AG09319 (cell line): Measurements from ENCODE around the gene NOB1.
"Not testable (repeated sequence)": the region's sequence is repeated elsewhere in the genome, so short reads cannot be mapped to it uniquely, and the experiment has no call there.

ENCODE experiments used
- DNase-seq: peaks from one replicate; pipeline ENCODE4 v3.0.0-alpha.2; 2010; ENCODE audit warnings: low read depth; ENCODE audit errors: extremely low read depth
- CTCF ChIP-seq: IDR thresholded peaks from 2 replicates; pipeline ENCODE4 v1.5.1; 2011; ENCODE audit warnings: low read depth, mild to moderate bottlenecking, inconsistent platforms, low read length, moderate library complexity

Gene NOB1

GRCh38 chr16:69741951-69742904 lies 12.5 kb downstream of the NOB1 start:
- peak; percentile 27 for DNase-seq
- no peak for TF ChIP-seq CTCF

- no peak for DNase-seq
- no peak for TF ChIP-seq CTCF
These were observed 13.2 kb downstream of the NOB1 start for GRCh38 chr16:69741519-69741918.

- TF ChIP-seq CTCF = no peak
- DNase-seq = no peak
These were observed 22.6 kb downstream of the NOB1 start for GRCh38 chr16:69732101-69732500.

GRCh38 chr16:69731280-69731679 lies 23.4 kb downstream of the NOB1 start:
- DNase-seq = not testable (repeated sequence)

- not testable (repeated sequence) for DNase-seq
These were observed 25.7 kb downstream of the NOB1 start for GRCh38 chr16:69729030-69729429.

GRCh38 chr16:69727916-69728270 lies 26.8 kb downstream of the NOB1 start:
- no peak for DNase-seq
- no peak for TF ChIP-seq CTCF

- TF ChIP-seq CTCF = no peak
- DNase-seq = peak; percentile 99
These were observed 28.2 kb downstream of the NOB1 start, which contains the start of gene NQO1 for GRCh38 chr16:69726313-69727060. TSS of gene NQO1 (minus strand) at chr16:69726560. CDS start at chr16:69726439, 121 bp downstream.

GRCh38 chr16:69725480-69726312 lies 29.0 kb downstream of the NOB1 start:
- DNase-seq = no peak
- TF ChIP-seq CTCF = no peak
